Ovary (tissue), 9 donors: ENCODE measurements around the gene FRMPD2. TPM values are rescaled to one million over a fixed set of nuclear protein-coding genes. Genes with fewer than 3 reads are reported as not detected.
A peak's percentile ranks its signal among the peaks of the same experiment; 100 is the strongest.

Experiments used
- DNase-seq, 5 donors: peaks; one replicate each; pipeline ENCODE4 v3.0.0-alpha.2; 2019 to 2020
- H3K27ac ChIP-seq, 2 donors: fragments of 200-600 bp; one replicate each; pipeline versions ENCODE4 v1.5.1 to v1.8.0; 2019 to 2022
- H3K27me3 ChIP-seq: fragments of 200-600 bp; one replicate; pipeline ENCODE4 v1.8.0; 2022
- H3K36me3 ChIP-seq: fragments of 200-600 bp; sonication (generic); one replicate; pipeline ENCODE4 v1.5.1; 2019
- H3K4me1 ChIP-seq: one replicate; pipeline ENCODE4 v1.8.1; 2013; ENCODE audit warnings: mild to moderate bottlenecking, moderate library complexity; ENCODE audit not compliant: insufficient read depth
- H3K4me3 ChIP-seq: fragments of 200-600 bp; sonication (generic); one replicate; pipeline ENCODE4 v1.5.1; 2017
- H3K9me3 ChIP-seq, 2 donors: fragments of 200-600 bp in 1 of 2; sonication (generic) in 1 of 2; one replicate each; pipeline versions ENCODE4 v1.5.1 to v1.8.1; 2013 to 2019; ENCODE audit warnings: mild to moderate bottlenecking in 1 of 2, moderate library complexity in 1 of 2
- EP300 ChIP-seq: sonication (generic); formaldehyde crosslinking; IDR thresholded peaks from one replicate; pipeline ENCODE4 v1.6.1; 2017; ENCODE audit warnings: antibody characterized with exemption
- POLR2A ChIP-seq: fragments of 450-650 bp; IDR thresholded peaks from one replicate; pipeline ENCODE4 v1.6.1; 2017; ENCODE audit warnings: antibody characterized with exemption, mild to moderate bottlenecking, moderate library complexity
- WGBS, 3 donors: extraction: QIAGEN DNeasy Blood & Tissue Kit in 1 of 3; methylation state at CpG; one replicate each; pipeline versions ENCODE4 v1.1.5 to v1.1.7; 2013 to 2017; 5-methylcytosine and 5-hydroxymethylcytosine counted together
- intact Hi-C, 4 donors: fragments of 100-400 bp; cut with DNase I; formaldehyde crosslinking; loops; one replicate each; pipeline versions ENCODE4 v1.11.0 to v1.15.1; 2022 to 2023
- polyA plus RNA-seq, 2 donors: library from polyadenylated mRNA; stranded (reverse); fragments of 200-250 nt in 1 of 2; fragments of 350-450 nt in 1 of 2; fragmentation: Illumina TruSeq in 1 of 2; extraction: RNeasy Lipid Tissue Mini Kit (QIAGEN cat#74804) in 1 of 2; gene quantifications; one replicate each; pipeline ENCODE4 v1.2.3, GENCODE V29; 2013 to 2014
- total RNA-seq, 7 donors: library from RNA; depleted of rRNA in 2 of 7; stranded (reverse); fragments of >200 nt in 2 of 7; fragmentation: NEBNext Ultra II Directional in 3 of 7; extraction: Animal tissue kit (Norgen Biotek cat#: 25700) in 3 of 7; gene quantifications; one replicate each; pipeline versions ENCODE4 v1.1.0 to v1.2.4, GENCODE V29; 2016 to 2023
- TF ChIP-seq, protein P1 (sequence below), 3 donors: fragments of 450-650 bp in 2 of 3; fragments of 200-600 bp in 1 of 3; IDR thresholded peaks; one replicate each; pipeline versions ENCODE4 v1.5.1 to v1.8.0; 2016 to 2022; ENCODE audit warnings: antibody characterized with exemption in 3 of 3, mild to moderate bottlenecking in 1 of 3
- donor health status: DM: no; HTN: no; CAD: no; lungs with moderate emphysema.
- donor health status: DM: no; HTN: no; CAD: no.
- donor health status: Bipolar disorder and iron deficiency.
- donor health status: DM: yes; HTN: yes; CAD: no.
- donor health status: DM: no; HTN: no; CAD: no.
- donor health status: DM: yes; HTN: yes; CAD: no.

The FRMPD2 gene
- total and polyA plus RNA-seq, 9 donors = 0.15 to 11.8 (median 0.69) TPM; not detected in 3

DNA sequence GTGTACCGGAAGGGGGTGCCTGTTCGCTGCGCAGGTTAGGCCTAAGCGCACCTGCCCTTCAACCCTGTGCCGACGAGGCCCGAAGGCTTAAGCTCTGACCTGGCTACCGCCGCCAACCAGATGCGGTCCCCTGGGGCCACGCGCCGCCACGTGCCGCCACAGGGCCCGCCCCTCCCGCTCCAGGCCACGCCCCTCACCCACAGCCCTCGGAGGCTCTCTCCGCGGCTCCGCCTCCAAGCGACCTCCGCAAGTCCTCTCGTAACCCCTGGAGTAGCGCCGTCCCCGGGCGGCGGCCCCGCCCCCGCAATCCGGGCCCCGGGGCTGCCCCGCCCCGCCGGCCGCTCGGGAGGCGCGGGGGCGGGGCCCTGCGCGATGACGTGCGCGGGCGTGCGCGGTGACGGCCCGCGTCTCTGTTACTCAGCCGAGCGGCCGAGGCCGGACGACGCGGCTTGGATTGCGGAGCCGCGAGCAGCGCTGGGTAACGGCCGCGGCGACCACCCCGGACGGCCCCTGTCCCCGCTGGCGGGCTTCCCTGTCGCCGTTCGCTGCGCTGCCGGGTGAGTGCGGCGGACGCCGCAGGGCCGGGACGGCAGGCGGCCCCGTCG, 31.9 kb upstream of the FRMPD2 start, which contains the start of gene MAPK8:
MAPK8 (plus strand) TSS at position 413 of the 605 bp plus-strand sequence. CDS start 94,984 bp downstream, outside the sequence.
- Histone ChIP-seq H3K4me3 (peak within 1 kb of the TSS; percentile 88), H3K4me1 (peaks cover 8% of the 10 kb centered on the region), H3K9me3 (no peaks in the 10 kb centered on the region), H3K27me3 (no peaks in the 10 kb centered on the region), H3K36me3 (no peaks in the 10 kb centered on the region), H3K27ac (peak within 1 kb of the TSS; percentile 85 to 96)
- intact Hi-C loops = loop anchor here in 1 of 4 donors (10.0 kb wide), 1 partner anchor 1228 kb away; the partner anchor contains the start of gene ERCC6
- TF ChIP-seq, protein P1, sequence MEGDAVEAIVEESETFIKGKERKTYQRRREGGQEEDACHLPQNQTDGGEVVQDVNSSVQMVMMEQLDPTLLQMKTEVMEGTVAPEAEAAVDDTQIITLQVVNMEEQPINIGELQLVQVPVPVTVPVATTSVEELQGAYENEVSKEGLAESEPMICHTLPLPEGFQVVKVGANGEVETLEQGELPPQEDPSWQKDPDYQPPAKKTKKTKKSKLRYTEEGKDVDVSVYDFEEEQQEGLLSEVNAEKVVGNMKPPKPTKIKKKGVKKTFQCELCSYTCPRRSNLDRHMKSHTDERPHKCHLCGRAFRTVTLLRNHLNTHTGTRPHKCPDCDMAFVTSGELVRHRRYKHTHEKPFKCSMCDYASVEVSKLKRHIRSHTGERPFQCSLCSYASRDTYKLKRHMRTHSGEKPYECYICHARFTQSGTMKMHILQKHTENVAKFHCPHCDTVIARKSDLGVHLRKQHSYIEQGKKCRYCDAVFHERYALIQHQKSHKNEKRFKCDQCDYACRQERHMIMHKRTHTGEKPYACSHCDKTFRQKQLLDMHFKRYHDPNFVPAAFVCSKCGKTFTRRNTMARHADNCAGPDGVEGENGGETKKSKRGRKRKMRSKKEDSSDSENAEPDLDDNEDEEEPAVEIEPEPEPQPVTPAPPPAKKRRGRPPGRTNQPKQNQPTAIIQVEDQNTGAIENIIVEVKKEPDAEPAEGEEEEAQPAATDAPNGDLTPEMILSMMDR (IDR thresholded peaks at IDR 0.05) = no peak
- TF ChIP-seq EP300 (no peak), POLR2A (peak; percentile 94)
- peak; percentile 91 to 96 (median 95) for DNase-seq
- WGBS, 3 donors = 1 to 2% (median 1%) methylated on average over 29 to 86 of the region's 86 CpGs

DNA sequence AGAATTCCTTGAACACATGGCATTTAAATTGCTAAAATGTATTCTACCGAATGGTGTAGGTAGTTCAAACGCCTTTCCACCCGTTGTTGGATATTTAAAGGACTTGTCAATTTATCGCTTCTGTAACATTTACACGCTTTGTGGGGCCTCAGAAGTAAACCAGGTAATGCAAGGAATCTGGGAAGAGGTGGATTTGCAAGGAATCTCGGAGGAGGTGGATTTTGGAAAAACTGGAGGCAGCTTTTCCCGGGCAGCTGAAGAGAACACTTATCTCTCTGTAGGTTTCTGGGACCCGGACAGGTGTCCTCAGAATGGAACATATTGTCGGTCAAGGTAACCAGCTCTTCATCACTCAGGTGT, 31.4 kb upstream of the FRMPD2 start:
- peak overlapping the region; percentile 12 to 96 for H3K27ac ChIP-seq
- TF ChIP-seq, protein P1 (IDR thresholded peaks at IDR 0.05) = no peak
- TF ChIP-seq POLR2A (no peak), EP300 (no peak)

DNA sequence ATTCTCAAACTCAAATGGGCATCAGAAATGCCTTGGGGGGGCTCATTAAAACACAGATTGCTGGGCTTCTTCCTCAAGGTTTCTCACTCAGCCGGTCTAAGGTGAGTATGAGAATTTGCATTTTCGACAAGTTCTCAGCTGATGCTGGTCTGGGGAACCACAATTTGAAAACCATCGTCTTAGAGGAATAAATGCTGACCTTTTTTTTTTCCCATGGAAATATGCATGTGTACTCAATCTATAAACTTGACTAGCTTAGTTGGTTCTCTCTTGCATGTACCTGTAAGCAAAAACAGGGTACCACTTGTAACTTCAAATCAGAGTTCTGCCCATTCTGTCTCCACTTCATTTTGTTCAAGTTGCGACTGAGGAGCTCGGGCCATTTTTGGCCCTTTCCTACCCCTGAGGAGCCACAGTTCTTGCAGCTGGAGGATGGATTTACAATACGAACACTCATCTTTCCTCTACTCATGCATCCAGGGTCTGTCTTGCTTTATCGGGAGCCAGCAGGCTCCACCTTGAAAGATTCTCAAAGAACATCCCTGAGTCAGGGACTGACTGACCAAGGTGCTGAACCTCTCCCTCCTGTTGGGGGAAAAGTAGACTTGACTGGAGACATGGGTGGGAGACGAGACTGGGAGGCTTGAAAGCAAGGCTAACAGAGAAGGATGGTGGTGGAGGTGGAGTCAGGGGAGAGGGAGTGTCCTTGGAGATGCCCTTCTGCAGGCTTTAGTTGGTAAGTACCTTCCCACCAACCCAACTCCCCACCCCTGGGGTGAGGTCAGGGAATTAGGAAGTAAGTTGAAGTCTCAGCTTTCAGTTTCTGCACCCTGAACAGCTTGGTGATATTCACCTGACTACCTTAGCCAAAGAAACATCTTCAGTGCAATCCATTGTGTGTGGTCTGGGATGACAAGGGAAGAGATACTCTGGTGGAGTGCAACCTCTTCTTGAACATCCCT, 28.3 kb upstream of the FRMPD2 start:
- no peak overlapping the region for H3K27ac ChIP-seq
- WGBS, 3 donors = 84 to 90% (median 85%) methylated on average over 8 of the region's 8 CpGs
- no peaks in the 10 kb centered on the region for H3K36me3 ChIP-seq
- DNase-seq = no peak
- H3K9me3 ChIP-seq = no peaks in the 10 kb centered on the region
- TF ChIP-seq, protein P1 (IDR thresholded peaks at IDR 0.05) = no peak
- TF ChIP-seq POLR2A = no peak
- no peak for TF ChIP-seq EP300
- H3K4me3 ChIP-seq = no peak overlapping the region
- intact Hi-C loops = loop anchor here in 1 of 4 donors (10.0 kb wide), 1 partner anchor 1232 kb away; the partner anchor contains the start of gene ERCC6
- no peaks in the 10 kb centered on the region for H3K27me3 ChIP-seq
- peaks cover 4% of the 10 kb centered on the region for H3K4me1 ChIP-seq

More for the DNA sequence above, 31.4 kb upstream of the FRMPD2 start:
- Histone ChIP-seq H3K4me3 (peak overlapping the region; percentile 88), H3K36me3 (no peaks in the 10 kb centered on the region), H3K9me3 (no peaks in the 10 kb centered on the region), H3K4me1 (peaks cover 8% of the 10 kb centered on the region), H3K27me3 (no peaks in the 10 kb centered on the region)
- 38 to 48% (median 44%) methylated on average over 9 of the region's 9 CpGs for WGBS, 3 donors
- intact Hi-C loops = loop anchor here in 1 of 4 donors (10.0 kb wide), 1 partner anchor 1229 kb away; the partner anchor contains the start of gene ERCC6
- DNase-seq = no peak

DNA sequence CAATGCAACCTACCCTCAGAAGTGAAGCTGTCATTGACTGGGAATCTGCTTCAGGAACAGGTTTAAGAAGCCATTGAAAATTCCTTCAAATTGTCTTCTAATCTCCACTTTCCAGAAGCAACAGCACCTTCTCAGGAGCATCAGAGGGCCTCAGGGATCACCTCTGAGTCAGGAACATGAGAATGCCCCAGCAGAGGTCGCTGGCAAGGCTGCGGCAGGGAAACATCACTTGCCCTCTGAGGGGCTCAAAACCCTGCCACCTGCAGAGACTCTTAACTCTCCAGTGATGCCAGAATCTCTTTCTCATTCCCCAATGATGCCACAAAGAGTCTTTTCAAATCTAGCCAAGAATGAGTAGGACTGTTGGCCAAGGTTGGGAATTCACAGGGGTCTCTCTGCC, 26.1 kb upstream of the FRMPD2 start:
- Histone ChIP-seq H3K4me3 (no peak overlapping the region), H3K9me3 (no peaks in the 10 kb centered on the region), H3K27ac (no peak overlapping the region), H3K4me1 (no peaks in the 10 kb centered on the region), H3K36me3 (no peaks in the 10 kb centered on the region), H3K27me3 (no peaks in the 10 kb centered on the region)
- TF ChIP-seq EP300 (no peak), POLR2A (no peak)
- TF ChIP-seq, protein P1 (IDR thresholded peaks at IDR 0.05) = no peak
- intact Hi-C loops = loop anchor here in 1 of 4 donors (10.0 kb wide), 1 partner anchor 1234 kb away; the partner anchor contains the start of gene ERCC6
- 74 to 75% (median 74%) methylated on average over 2 of the region's 2 CpGs for WGBS, 3 donors
- no peak for DNase-seq
